ENCODE measurements around the gene HMCN2.

The HMCN2 gene

GRCh38 chr9:130287736-130288135 lies 22.2 kb downstream of the HMCN2 start:
- Mint-ChIP-seq H3K9me3 (ENCODE audit: low read depth) (no peaks in the 10 kb centered on the region), H3K4me1 (ENCODE audit: low read depth) (no peaks in the 10 kb centered on the region), H3K27me3 (peaks cover 11% of the 10 kb centered on the region), H3K27ac (no peak overlapping the region), H3K4me3 (no peak overlapping the region), H3K36me3 (no peaks in the 10 kb centered on the region)

GRCh38 chr9:130288393-130288792 lies 22.8 kb downstream of the HMCN2 start:
- Mint-ChIP-seq H3K36me3 (no peaks in the 10 kb centered on the region), H3K4me1 (ENCODE audit: low read depth) (no peaks in the 10 kb centered on the region), H3K4me3 (no peak overlapping the region), H3K27me3 (peaks cover 11% of the 10 kb centered on the region), H3K9me3 (ENCODE audit: low read depth) (no peaks in the 10 kb centered on the region), H3K27ac (no peak overlapping the region)

GRCh38 chr9:130288926-130289690 lies 23.5 kb downstream of the HMCN2 start:
- Mint-ChIP-seq H3K27ac (no peak overlapping the region), H3K27me3 (peaks cover 11% of the 10 kb centered on the region), H3K4me3 (no peak overlapping the region), H3K9me3 (ENCODE audit: low read depth) (no peaks in the 10 kb centered on the region), H3K4me1 (ENCODE audit: low read depth) (no peaks in the 10 kb centered on the region), H3K36me3 (no peaks in the 10 kb centered on the region)

- peaks cover 11% of the 10 kb centered on the region for H3K27me3 Mint-ChIP-seq
- H3K9me3 Mint-ChIP-seq (ENCODE audit: low read depth): no peaks in the 10 kb centered on the region
- H3K36me3 Mint-ChIP-seq: no peaks in the 10 kb centered on the region
- H3K4me1 Mint-ChIP-seq (ENCODE audit: low read depth): no peaks in the 10 kb centered on the region
- H3K4me3 Mint-ChIP-seq: no peak overlapping the region
- no peak overlapping the region for H3K27ac Mint-ChIP-seq
Observed at GRCh38 chr9:130289711-130290241, 24.2 kb downstream of the HMCN2 start.

GRCh38 chr9:130290291-130291181 lies 25.0 kb downstream of the HMCN2 start:
- no peaks in the 10 kb centered on the region for H3K4me1 Mint-ChIP-seq (ENCODE audit: low read depth)
- peaks cover 11% of the 10 kb centered on the region for H3K27me3 Mint-ChIP-seq
- no peaks in the 10 kb centered on the region for H3K9me3 Mint-ChIP-seq (ENCODE audit: low read depth)
- H3K27ac Mint-ChIP-seq: no peak overlapping the region
- H3K36me3 Mint-ChIP-seq: no peaks in the 10 kb centered on the region
- H3K4me3 Mint-ChIP-seq: no peak overlapping the region

- no peak overlapping the region for H3K4me3 Mint-ChIP-seq
- no peaks in the 10 kb centered on the region for H3K9me3 Mint-ChIP-seq (ENCODE audit: low read depth)
- no peak overlapping the region for H3K27ac Mint-ChIP-seq
- H3K4me1 Mint-ChIP-seq (ENCODE audit: low read depth): no peaks in the 10 kb centered on the region
- H3K27me3 Mint-ChIP-seq: peaks cover 9% of the 10 kb centered on the region
- no peaks in the 10 kb centered on the region for H3K36me3 Mint-ChIP-seq
Observed at GRCh38 chr9:130291474-130291873, 25.9 kb downstream of the HMCN2 start.

GRCh38 chr9:130292106-130292505 lies 26.5 kb downstream of the HMCN2 start:
- H3K9me3 Mint-ChIP-seq (ENCODE audit: low read depth): no peaks in the 10 kb centered on the region
- H3K36me3 Mint-ChIP-seq: no peaks in the 10 kb centered on the region
- H3K4me1 Mint-ChIP-seq (ENCODE audit: low read depth): no peaks in the 10 kb centered on the region
- H3K27ac Mint-ChIP-seq: no peak overlapping the region
- no peak overlapping the region for H3K4me3 Mint-ChIP-seq
- H3K27me3 Mint-ChIP-seq: peaks cover 11% of the 10 kb centered on the region

GRCh38 chr9:130294664-130295063 lies 29.1 kb downstream of the HMCN2 start:
- Mint-ChIP-seq H3K4me3 (no peak overlapping the region), H3K36me3 (no peaks in the 10 kb centered on the region), H3K27me3 (peaks cover 11% of the 10 kb centered on the region), H3K4me1 (ENCODE audit: low read depth) (no peaks in the 10 kb centered on the region), H3K9me3 (ENCODE audit: low read depth) (no peaks in the 10 kb centered on the region), H3K27ac (no peak overlapping the region)

GRCh38 chr9:130295431-130295830 lies 29.9 kb downstream of the HMCN2 start:
- no peak overlapping the region for H3K4me3 Mint-ChIP-seq
- H3K36me3 Mint-ChIP-seq: no peaks in the 10 kb centered on the region
- no peaks in the 10 kb centered on the region for H3K9me3 Mint-ChIP-seq (ENCODE audit: low read depth)
- no peaks in the 10 kb centered on the region for H3K4me1 Mint-ChIP-seq (ENCODE audit: low read depth)
- H3K27ac Mint-ChIP-seq: no peak overlapping the region
- peaks cover 10% of the 10 kb centered on the region for H3K27me3 Mint-ChIP-seq

GRCh38 chr9:130295945-130296782 lies 30.6 kb downstream of the HMCN2 start:
- no peaks in the 10 kb centered on the region for H3K4me1 Mint-ChIP-seq (ENCODE audit: low read depth)
- no peaks in the 10 kb centered on the region for H3K9me3 Mint-ChIP-seq (ENCODE audit: low read depth)
- peaks cover 11% of the 10 kb centered on the region for H3K27me3 Mint-ChIP-seq
- H3K4me3 Mint-ChIP-seq: no peak overlapping the region
- no peaks in the 10 kb centered on the region for H3K36me3 Mint-ChIP-seq
- H3K27ac Mint-ChIP-seq: no peak overlapping the region

- Mint-ChIP-seq H3K9me3 (ENCODE audit: low read depth) (no peaks in the 10 kb centered on the region), H3K36me3 (no peaks in the 10 kb centered on the region), H3K4me1 (ENCODE audit: low read depth) (no peaks in the 10 kb centered on the region), H3K27ac (no peak overlapping the region), H3K27me3 (peaks cover 11% of the 10 kb centered on the region), H3K4me3 (no peak overlapping the region)
Observed at GRCh38 chr9:130296783-130297055, 31.2 kb downstream of the HMCN2 start.

GRCh38 chr9:130297371-130297770 lies 31.8 kb downstream of the HMCN2 start:
- no peaks in the 10 kb centered on the region for H3K36me3 Mint-ChIP-seq

GRCh38 chr9:130298662-130299279 lies 33.2 kb downstream of the HMCN2 start:
- H3K27me3 Mint-ChIP-seq: peaks cover 11% of the 10 kb centered on the region

More at GRCh38 chr9:130297371-130297770, 31.8 kb downstream of the HMCN2 start:
- Mint-ChIP-seq H3K4me1 (ENCODE audit: low read depth) (no peaks in the 10 kb centered on the region), H3K27me3 (peaks cover 11% of the 10 kb centered on the region), H3K9me3 (ENCODE audit: low read depth) (no peaks in the 10 kb centered on the region), H3K4me3 (no peak overlapping the region), H3K27ac (no peak overlapping the region)

GRCh38 chr9:130299785-130300615 lies 34.4 kb downstream of the HMCN2 start:
- Mint-ChIP-seq H3K36me3 (no peaks in the 10 kb centered on the region), H3K4me3 (no peak overlapping the region), H3K4me1 (ENCODE audit: low read depth) (no peaks in the 10 kb centered on the region), H3K27me3 (peaks cover 14% of the 10 kb centered on the region), H3K9me3 (ENCODE audit: low read depth) (no peaks in the 10 kb centered on the region), H3K27ac (no peak overlapping the region)

More at GRCh38 chr9:130298662-130299279, 33.2 kb downstream of the HMCN2 start:
- Mint-ChIP-seq H3K4me3 (no peak overlapping the region), H3K27ac (no peak overlapping the region), H3K9me3 (ENCODE audit: low read depth) (no peaks in the 10 kb centered on the region), H3K36me3 (no peaks in the 10 kb centered on the region), H3K4me1 (ENCODE audit: low read depth) (no peaks in the 10 kb centered on the region)

All from activated naive CD8-positive, alpha-beta T cell (primary cell).